ENCODE measurements around the gene HDAC9. TPM values are rescaled to one million over a fixed set of nuclear protein-coding genes. Genes with fewer than 3 reads are reported as not detected.

Gene HDAC9
- total RNA-seq, 1 donor from 2014 or later, result 3.6 TPM

GRCh38 chr7:18778594-18778993 lies 283.0 kb downstream of the HDAC9 start:
- no peak for TF ChIP-seq CTCF (IDR thresholded peaks at IDR 0.05; ENCODE audit: unreplicated experiment)
- no peak overlapping the region for H3K4me3 Mint-ChIP-seq (ENCODE audit: low read depth)
- DNase-seq (ENCODE audit: low spot score, unreplicated experiment), result no peak
- H3K4me1 Mint-ChIP-seq (ENCODE audit: low read depth), result peaks cover 2% of the 10 kb centered on the region
- no peaks in the 10 kb centered on the region for H3K27me3 Mint-ChIP-seq
- no peaks in the 10 kb centered on the region for H3K36me3 Mint-ChIP-seq (ENCODE audit: insufficient read depth)
- H3K9me3 Mint-ChIP-seq (ENCODE audit: low read depth), result no peaks in the 10 kb centered on the region
- no peak overlapping the region for H3K27ac Mint-ChIP-seq

GRCh38 chr7:18780266-18780665 lies 284.7 kb downstream of the HDAC9 start:
- peaks cover 2% of the 10 kb centered on the region for H3K4me1 Mint-ChIP-seq (ENCODE audit: low read depth)
- no peak overlapping the region for H3K27ac Mint-ChIP-seq
- no peaks in the 10 kb centered on the region for H3K27me3 Mint-ChIP-seq
- no peak for TF ChIP-seq CTCF (IDR thresholded peaks at IDR 0.05; ENCODE audit: unreplicated experiment)
- H3K4me3 Mint-ChIP-seq (ENCODE audit: low read depth), result no peak overlapping the region
- no peaks in the 10 kb centered on the region for H3K36me3 Mint-ChIP-seq (ENCODE audit: insufficient read depth)
- no peak for DNase-seq (ENCODE audit: low spot score, unreplicated experiment)
- no peaks in the 10 kb centered on the region for H3K9me3 Mint-ChIP-seq (ENCODE audit: low read depth)

GRCh38 chr7:18780938-18781337 lies 285.4 kb downstream of the HDAC9 start:
- no peaks in the 10 kb centered on the region for H3K27me3 Mint-ChIP-seq
- H3K9me3 Mint-ChIP-seq (ENCODE audit: low read depth), result no peaks in the 10 kb centered on the region
- no peak for DNase-seq (ENCODE audit: low spot score, unreplicated experiment)
- no peak overlapping the region for H3K4me3 Mint-ChIP-seq (ENCODE audit: low read depth)
- no peak overlapping the region for H3K27ac Mint-ChIP-seq
- TF ChIP-seq CTCF (IDR thresholded peaks at IDR 0.05; ENCODE audit: unreplicated experiment), result no peak
- H3K36me3 Mint-ChIP-seq (ENCODE audit: insufficient read depth), result no peaks in the 10 kb centered on the region
- H3K4me1 Mint-ChIP-seq (ENCODE audit: low read depth), result peaks cover 2% of the 10 kb centered on the region

- no peaks in the 10 kb centered on the region for H3K36me3 Mint-ChIP-seq (ENCODE audit: insufficient read depth)
- TF ChIP-seq CTCF (IDR thresholded peaks at IDR 0.05; ENCODE audit: unreplicated experiment), result no peak
- no peak overlapping the region for H3K4me3 Mint-ChIP-seq (ENCODE audit: low read depth)
- H3K9me3 Mint-ChIP-seq (ENCODE audit: low read depth), result no peaks in the 10 kb centered on the region
- H3K27me3 Mint-ChIP-seq, result no peaks in the 10 kb centered on the region
- no peak overlapping the region for H3K27ac Mint-ChIP-seq
- no peaks in the 10 kb centered on the region for H3K4me1 Mint-ChIP-seq (ENCODE audit: low read depth)
- DNase-seq (ENCODE audit: low spot score, unreplicated experiment), result no peak
Measured at GRCh38 chr7:18786196-18786727, 290.7 kb downstream of the HDAC9 start.

GRCh38 chr7:18786796-18787195 lies 291.2 kb downstream of the HDAC9 start:
- no peak overlapping the region for H3K27ac Mint-ChIP-seq
- H3K27me3 Mint-ChIP-seq, result no peaks in the 10 kb centered on the region
- H3K36me3 Mint-ChIP-seq (ENCODE audit: insufficient read depth), result no peaks in the 10 kb centered on the region
- DNase-seq (ENCODE audit: low spot score, unreplicated experiment), result no peak
- H3K4me1 Mint-ChIP-seq (ENCODE audit: low read depth), result no peaks in the 10 kb centered on the region
- no peak overlapping the region for H3K4me3 Mint-ChIP-seq (ENCODE audit: low read depth)
- no peak for TF ChIP-seq CTCF (IDR thresholded peaks at IDR 0.05; ENCODE audit: unreplicated experiment)
- no peaks in the 10 kb centered on the region for H3K9me3 Mint-ChIP-seq (ENCODE audit: low read depth)

Measured in progenitor cell of endocrine pancreas (in vitro differentiated cells).